Measurements from ENCODE around the gene ABCA7.

Gene ABCA7

DNA sequence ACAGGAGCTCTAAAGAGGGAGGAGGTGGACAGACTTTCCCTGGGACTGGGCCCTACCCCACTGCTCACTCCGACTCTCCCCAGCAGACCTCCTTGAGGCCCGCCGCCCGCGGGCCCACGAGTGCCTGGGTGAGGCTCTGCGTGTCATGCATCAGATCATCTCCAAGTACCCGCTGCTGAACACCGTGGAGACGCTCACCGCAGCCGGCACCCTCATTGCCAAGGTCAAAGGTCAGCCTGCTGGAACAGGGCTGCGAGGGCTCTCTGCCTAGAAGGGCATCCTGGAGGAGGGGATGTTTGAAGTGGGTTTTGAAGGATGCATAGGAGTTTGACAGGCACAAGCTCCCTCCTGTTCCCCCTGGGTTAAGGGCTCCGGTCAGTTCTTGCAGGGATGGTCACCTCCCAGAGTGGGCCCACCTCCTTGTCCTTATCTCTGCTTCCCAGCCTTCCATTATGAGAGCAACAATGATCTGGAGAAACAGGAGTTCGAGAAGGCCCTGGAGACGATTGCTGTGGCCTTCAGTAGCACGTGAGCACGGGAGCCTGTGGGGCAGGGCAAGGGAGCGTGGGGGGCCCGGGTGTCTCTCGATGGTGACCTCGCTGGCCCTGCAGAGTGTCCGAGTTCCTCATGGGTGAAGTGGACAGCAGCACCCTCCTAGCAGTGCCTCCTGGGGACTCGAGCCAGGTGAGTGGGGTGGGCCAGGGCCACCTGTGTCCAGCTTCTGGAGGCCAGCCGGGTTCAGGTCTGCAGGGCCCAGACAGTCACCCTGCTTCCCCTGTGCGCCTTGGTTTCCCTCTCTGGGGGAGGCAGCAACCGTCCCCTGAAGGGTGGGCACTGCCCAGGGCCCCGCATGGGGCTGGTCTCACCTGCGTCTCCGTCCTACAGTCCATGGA is 33.4 kb downstream of the ABCA7 start:
- Histone ChIP-seq H3K4me1 (ENCODE audit: control insufficient read depth, insufficient read depth, low read length) (no peaks in the 10 kb centered on the region), H3K27me3 (replicated peaks; ENCODE audit: control insufficient read depth, insufficient read depth, low read length) (peaks cover 26% of the 10 kb centered on the region), H3K4me3 (ENCODE audit: low read length) (no peak overlapping the region), H3K9ac (ENCODE audit: low read length) (no peak overlapping the region), H3K36me3 (ENCODE audit: control insufficient read depth, insufficient read depth, low read length, severe bottlenecking) (no peaks in the 10 kb centered on the region), H3K9me3 (ENCODE audit: control insufficient read depth, low read length) (no peaks in the 10 kb centered on the region)
- DNase-seq (ENCODE audit: low read depth), result no peak

DNA sequence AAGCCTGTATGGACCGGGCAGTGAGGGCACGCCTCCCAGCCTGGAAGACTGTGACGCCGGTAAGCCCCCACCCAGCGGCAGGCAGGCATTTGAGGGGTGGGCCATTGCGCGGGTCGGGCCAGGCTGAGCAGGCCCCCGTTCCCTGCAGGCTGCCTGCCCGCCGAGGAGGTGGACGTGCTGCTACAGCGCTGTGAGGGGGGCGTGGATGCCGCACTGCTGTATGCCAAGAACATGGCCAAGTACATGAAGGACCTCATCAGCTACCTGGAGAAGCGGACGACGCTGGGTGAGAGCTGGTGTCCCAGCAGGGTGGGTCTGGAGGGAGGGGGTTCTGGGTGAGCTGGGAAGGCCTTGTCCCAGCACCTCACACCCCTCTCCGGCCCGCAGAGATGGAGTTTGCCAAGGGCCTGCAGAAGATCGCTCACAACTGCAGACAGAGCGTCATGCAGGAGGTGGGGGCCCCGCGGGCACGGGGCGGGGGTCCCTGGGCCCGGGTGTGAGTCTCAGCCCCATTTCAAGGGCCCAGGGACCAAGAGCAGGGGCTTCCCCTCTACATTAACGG is 34.1 kb downstream of the ABCA7 start:
- DNase-seq (ENCODE audit: low read depth), result no peak

DNA sequence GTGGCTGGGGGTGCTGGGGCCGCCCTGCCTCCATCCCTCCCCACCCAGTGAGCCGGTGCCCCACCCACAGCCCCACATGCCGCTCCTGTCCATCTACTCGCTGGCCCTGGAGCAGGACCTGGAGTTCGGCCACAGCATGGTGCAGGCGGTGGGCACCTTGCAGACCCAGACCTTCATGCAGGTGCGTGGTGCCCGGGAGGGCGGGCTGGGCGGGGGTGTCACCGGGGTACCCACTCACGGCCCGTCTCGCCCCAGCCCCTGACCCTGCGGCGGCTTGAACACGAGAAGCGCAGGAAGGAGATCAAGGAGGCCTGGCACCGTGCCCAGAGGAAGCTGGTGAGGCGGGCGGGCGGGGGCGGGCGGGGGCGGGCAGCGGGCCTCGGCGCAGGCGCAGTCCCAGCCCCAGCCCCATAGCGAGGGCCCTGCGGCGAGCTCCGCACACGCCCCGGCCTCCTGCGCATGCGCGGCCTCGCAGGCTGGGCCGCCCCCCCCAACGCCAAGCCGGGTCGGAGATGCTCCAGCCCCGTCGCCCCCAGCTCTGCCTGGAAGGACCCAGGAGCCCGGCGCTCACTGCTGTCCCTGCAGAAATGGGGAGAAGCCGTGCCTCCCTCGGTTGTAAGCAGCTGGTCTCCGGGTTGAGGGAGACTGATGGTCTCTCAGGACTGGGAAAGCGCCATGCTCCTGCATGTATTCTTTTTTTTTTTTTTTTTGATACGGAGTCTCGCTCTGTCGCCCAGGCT is 34.8 kb downstream of the ABCA7 start:
- no peak overlapping the region for H3K4me3 ChIP-seq (ENCODE audit: low read length)
- no peaks in the 10 kb centered on the region for H3K36me3 ChIP-seq (ENCODE audit: control insufficient read depth, insufficient read depth, low read length, severe bottlenecking)
- H3K9ac ChIP-seq (ENCODE audit: low read length), result no peak overlapping the region
- DNase-seq (ENCODE audit: low read depth), result no peak
- peaks cover 12% of the 10 kb centered on the region for H3K27me3 ChIP-seq (replicated peaks; ENCODE audit: control insufficient read depth, insufficient read depth, low read length)
- H3K4me1 ChIP-seq (ENCODE audit: control insufficient read depth, insufficient read depth, low read length), result no peaks in the 10 kb centered on the region
- H3K9me3 ChIP-seq (ENCODE audit: control insufficient read depth, low read length), result no peaks in the 10 kb centered on the region

More for the DNA sequence above, 34.1 kb downstream of the ABCA7 start:
- Histone ChIP-seq H3K4me3 (ENCODE audit: low read length) (no peak overlapping the region), H3K27me3 (replicated peaks; ENCODE audit: control insufficient read depth, insufficient read depth, low read length) (peaks cover 18% of the 10 kb centered on the region), H3K36me3 (ENCODE audit: control insufficient read depth, insufficient read depth, low read length, severe bottlenecking) (no peaks in the 10 kb centered on the region), H3K9ac (ENCODE audit: low read length) (no peak overlapping the region), H3K4me1 (ENCODE audit: control insufficient read depth, insufficient read depth, low read length) (no peaks in the 10 kb centered on the region), H3K9me3 (ENCODE audit: control insufficient read depth, low read length) (no peaks in the 10 kb centered on the region)

DNA sequence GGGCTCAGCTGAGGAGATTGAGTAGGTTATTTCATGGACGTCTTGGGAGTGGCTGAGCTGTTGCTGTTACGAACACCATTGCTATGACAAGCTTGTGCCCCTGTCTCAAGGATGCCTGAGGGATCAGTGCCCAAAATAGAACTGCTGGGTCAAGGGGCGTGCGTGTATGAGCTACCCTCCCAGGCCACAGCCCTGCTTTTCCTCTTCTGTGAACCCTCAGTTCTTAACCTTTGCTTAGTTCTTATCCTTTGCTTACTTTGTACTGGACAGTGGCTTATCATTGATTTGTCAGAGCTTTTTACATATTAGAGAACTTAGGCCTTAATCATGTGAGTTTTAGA is 36.1 kb downstream of the ABCA7 start:
- Histone ChIP-seq H3K27me3 (replicated peaks; ENCODE audit: control insufficient read depth, insufficient read depth, low read length) (peaks cover 3% of the 10 kb centered on the region), H3K9ac (ENCODE audit: low read length) (no peak overlapping the region), H3K4me3 (ENCODE audit: low read length) (no peak overlapping the region), H3K9me3 (ENCODE audit: control insufficient read depth, low read length) (no peaks in the 10 kb centered on the region), H3K36me3 (ENCODE audit: control insufficient read depth, insufficient read depth, low read length, severe bottlenecking) (no peaks in the 10 kb centered on the region), H3K4me1 (ENCODE audit: control insufficient read depth, insufficient read depth, low read length) (no peaks in the 10 kb centered on the region)
- DNase-seq (ENCODE audit: low read depth), result no peak

DNA sequence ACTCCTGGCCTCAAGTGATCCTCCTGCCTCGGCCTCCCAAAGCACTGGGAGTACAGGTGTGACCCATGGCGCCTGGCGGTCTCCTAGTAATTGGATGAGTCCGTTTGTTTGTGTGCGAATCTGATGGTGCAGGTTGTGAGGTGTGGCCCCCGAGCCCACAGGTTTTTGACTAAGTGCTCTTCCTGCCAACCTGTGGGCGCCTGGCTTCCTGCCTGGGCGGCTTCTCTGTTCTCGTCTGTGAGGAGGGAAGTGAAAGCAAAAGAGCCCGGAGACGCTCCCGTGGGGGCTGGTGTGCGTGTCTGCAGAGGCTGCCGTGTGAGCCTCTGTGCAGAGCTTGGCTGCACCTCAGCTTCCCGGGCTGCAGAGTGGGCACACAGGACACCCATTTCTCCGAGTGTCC is 37.0 kb downstream of the ABCA7 start:
- Histone ChIP-seq H3K36me3 (ENCODE audit: control insufficient read depth, insufficient read depth, low read length, severe bottlenecking) (no peaks in the 10 kb centered on the region), H3K4me1 (ENCODE audit: control insufficient read depth, insufficient read depth, low read length) (no peaks in the 10 kb centered on the region), H3K9me3 (ENCODE audit: control insufficient read depth, low read length) (no peaks in the 10 kb centered on the region), H3K9ac (ENCODE audit: low read length) (no peak overlapping the region), H3K4me3 (ENCODE audit: low read length) (no peak overlapping the region), H3K27me3 (replicated peaks; ENCODE audit: control insufficient read depth, insufficient read depth, low read length) (peaks cover 3% of the 10 kb centered on the region)
- DNase-seq (ENCODE audit: low read depth), result no peak

DNA sequence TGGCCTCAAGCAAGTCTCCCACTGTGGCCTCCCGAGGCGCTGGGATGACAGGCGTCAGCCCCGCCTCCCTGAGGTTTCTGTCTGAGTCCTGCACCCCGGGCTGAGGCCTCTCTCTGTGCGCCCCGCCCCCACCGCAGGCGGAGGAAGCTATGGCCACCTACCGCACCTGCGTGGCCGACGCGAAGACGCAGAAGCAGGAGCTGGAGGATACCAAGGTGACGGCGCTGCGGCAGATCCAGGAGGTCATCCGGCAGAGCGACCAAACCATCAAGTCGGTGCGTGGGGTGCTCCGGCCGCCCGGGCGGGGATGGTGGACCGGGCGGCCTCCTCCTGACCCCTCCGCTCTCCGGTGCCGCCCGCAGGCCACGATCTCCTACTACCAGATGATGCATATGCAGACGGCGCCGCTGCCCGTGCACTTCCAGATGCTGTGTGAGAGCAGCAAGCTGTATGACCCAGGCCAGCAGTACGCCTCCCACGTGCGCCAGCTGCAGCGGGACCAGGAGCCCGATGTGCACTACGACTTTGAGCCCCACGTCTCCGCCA is 39.7 kb downstream of the ABCA7 start:
- Histone ChIP-seq H3K36me3 (ENCODE audit: control insufficient read depth, insufficient read depth, low read length, severe bottlenecking) (no peaks in the 10 kb centered on the region), H3K4me3 (ENCODE audit: low read length) (no peak overlapping the region), H3K9me3 (ENCODE audit: control insufficient read depth, low read length) (no peaks in the 10 kb centered on the region), H3K9ac (ENCODE audit: low read length) (no peak overlapping the region), H3K27me3 (replicated peaks; ENCODE audit: control insufficient read depth, insufficient read depth, low read length) (no peaks in the 10 kb centered on the region), H3K4me1 (ENCODE audit: control insufficient read depth, insufficient read depth, low read length) (no peaks in the 10 kb centered on the region)
- DNase-seq (ENCODE audit: low read depth), result no peak

DNA sequence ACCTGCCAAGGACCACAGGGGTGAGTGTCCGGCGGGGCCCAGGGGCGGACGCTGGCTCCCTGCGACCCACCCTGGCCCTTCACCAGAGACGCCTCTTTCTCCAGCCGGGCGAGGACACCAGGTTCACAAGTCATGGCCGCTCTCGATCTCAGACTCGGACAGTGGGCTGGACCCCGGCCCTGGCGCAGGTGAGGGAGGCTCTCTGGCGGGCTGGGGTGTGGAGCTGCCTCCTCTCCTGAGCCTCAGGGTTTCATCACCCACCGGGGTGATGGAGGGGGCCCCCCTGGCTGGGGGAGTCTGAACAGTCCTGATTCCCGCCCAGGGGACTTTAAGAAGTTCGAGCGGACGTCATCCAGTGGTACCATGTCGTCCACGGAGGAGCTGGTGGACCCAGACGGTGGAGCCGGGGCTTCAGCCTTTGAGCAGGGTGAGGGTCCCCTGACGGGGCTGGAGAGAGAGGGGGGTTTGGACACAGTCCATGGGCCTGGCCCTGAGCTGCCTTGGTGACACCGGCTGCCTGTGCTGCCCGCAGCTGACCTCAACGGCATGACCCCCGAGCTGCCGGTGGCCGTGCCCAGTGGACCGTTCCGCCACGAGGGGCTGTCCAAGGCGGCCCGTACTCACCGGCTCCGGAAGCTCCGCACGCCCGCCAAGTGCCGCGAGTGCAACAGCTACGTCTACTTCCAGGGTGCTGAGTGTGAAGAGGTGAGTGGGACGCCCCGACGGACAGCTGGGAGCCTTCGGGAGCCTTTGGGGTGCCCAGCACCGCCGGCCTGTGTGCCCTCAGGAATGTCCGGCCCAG is 40.7 kb downstream of the ABCA7 start:
- Histone ChIP-seq H3K9ac (ENCODE audit: low read length) (no peak overlapping the region), H3K27me3 (replicated peaks; ENCODE audit: control insufficient read depth, insufficient read depth, low read length) (no peaks in the 10 kb centered on the region), H3K36me3 (ENCODE audit: control insufficient read depth, insufficient read depth, low read length, severe bottlenecking) (no peaks in the 10 kb centered on the region), H3K9me3 (ENCODE audit: control insufficient read depth, low read length) (no peaks in the 10 kb centered on the region), H3K4me3 (ENCODE audit: low read length) (no peak overlapping the region), H3K4me1 (ENCODE audit: control insufficient read depth, insufficient read depth, low read length) (no peaks in the 10 kb centered on the region)
- DNase-seq (ENCODE audit: low read depth), result no peak

DNA sequence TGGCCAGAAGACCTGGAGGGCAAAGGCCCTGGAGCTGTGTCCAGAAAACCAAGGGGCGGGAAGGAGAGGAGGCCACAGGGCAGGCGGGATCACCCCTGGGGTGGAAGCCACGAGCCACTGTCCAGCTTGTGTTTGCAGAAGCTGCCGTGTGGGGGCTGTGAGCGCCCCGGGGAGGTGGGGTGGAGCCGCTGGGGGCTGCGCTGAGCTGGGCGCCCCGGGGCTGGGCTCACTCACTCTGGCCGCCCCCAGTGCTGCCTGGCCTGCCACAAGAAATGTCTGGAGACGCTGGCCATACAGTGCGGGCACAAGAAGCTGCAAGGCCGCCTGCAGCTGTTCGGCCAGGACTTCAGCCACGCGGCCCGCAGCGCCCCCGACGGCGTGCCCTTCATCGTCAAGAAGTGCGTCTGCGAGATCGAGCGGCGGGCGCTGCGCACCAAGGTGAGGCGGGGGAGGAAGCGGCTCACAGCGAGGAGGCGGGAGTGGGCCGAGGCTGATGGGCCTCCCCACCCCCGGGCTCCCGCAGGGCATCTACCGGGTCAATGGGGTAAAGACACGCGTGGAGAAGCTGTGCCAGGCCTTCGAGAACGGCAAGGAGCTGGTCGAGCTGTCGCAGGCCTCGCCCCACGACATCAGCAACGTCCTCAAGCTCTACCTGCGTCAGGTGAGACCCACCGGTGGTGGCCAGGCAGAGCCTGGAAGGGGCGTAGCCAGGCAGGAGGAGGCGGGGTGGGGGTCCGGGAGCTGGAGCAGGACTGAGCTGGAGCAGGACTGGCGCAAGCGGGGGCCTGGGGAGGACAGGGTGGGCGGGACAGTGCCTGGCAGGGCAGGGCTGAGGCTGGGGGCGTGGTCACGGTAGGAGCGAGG is 41.6 kb downstream of the ABCA7 start:
- Histone ChIP-seq H3K4me1 (ENCODE audit: control insufficient read depth, insufficient read depth, low read length) (no peaks in the 10 kb centered on the region), H3K9me3 (ENCODE audit: control insufficient read depth, low read length) (no peaks in the 10 kb centered on the region), H3K4me3 (ENCODE audit: low read length) (no peak overlapping the region)

DNA sequence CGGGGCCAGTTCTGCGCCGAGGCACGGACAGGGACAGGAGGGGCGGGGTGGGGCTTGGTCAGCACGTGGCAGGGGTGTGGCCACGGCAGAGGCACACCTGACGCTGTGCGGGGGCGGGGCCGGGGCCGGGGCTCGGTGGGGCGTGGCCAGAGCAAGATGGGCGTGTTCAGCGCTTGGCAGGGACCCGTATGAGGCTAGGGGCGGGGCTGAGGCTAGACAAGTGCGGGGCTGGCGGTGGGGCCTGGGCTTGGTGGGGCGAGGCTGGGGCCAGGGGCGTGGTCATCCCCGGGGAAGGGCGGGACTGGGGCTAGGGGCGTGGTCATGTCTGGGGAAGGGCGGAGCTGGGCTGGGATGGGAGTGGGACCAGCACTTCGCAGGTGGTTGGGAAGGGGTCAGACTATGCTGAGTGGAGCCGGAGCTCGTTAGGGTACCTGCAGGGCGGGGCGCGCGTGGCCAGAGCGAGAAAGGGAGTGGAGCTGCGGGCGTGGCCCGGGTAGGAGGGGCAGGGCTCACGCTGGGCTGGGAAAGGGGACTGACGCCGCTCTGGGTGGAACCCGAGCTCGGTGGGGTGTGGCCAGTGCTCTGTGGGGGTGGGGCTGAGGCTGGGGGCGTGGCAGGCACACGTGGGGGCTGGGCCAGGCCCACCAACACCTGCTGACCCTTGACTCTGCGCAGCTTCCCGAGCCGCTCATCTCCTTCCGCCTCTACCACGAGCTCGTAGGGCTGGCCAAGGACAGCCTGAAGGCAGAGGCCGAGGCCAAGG is 42.4 kb downstream of the ABCA7 start:
- Histone ChIP-seq H3K9me3 (ENCODE audit: control insufficient read depth, low read length) (no peaks in the 10 kb centered on the region), H3K4me3 (ENCODE audit: low read length) (no peak overlapping the region), H3K27me3 (replicated peaks; ENCODE audit: control insufficient read depth, insufficient read depth, low read length) (no peaks in the 10 kb centered on the region), H3K36me3 (ENCODE audit: control insufficient read depth, insufficient read depth, low read length, severe bottlenecking) (peaks cover 8% of the 10 kb centered on the region), H3K9ac (ENCODE audit: low read length) (no peak overlapping the region), H3K4me1 (ENCODE audit: control insufficient read depth, insufficient read depth, low read length) (no peaks in the 10 kb centered on the region)
- DNase-seq (ENCODE audit: low read depth), result peak; percentile 54

More for the DNA sequence above, 41.6 kb downstream of the ABCA7 start:
- H3K9ac ChIP-seq (ENCODE audit: low read length), result no peak overlapping the region
- no peaks in the 10 kb centered on the region for H3K27me3 ChIP-seq (replicated peaks; ENCODE audit: control insufficient read depth, insufficient read depth, low read length)
- no peak for DNase-seq (ENCODE audit: low read depth)
- H3K36me3 ChIP-seq (ENCODE audit: control insufficient read depth, insufficient read depth, low read length, severe bottlenecking), result peaks cover 3% of the 10 kb centered on the region

Data from adipocyte (in vitro differentiated cells).